ENCODE results near the gene KLHL35.

KLHL35 gene

DNA sequence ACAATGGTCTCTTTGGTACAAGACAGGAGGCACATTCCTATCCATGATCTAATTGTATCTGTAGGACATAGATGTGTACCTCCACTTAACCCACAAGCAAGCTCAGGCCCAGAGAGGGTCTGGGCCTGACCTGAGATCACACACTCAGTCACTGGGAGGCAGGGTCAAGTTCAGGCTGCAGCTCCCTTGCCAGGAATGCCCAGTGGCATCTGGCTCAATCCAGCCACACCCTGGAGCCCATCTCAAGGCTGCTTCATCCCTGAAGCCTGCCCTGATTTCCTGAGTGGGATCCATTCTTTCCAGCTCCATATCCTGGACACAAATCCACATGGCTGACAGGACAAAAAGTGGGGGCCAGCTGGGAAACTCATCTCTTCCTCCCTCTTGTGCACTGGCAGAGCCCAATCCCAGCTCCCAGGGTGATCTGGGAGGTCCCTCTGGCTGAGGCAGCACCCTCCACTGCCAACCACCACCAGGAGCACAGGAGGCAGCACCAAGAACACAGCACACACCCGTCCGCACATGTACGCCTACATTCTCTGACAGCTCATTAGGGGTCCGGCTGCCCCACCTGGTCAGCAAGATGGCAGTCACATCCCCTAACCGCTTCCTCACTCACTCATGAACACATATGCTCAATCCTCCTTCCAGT lies 39.2 kb upstream of the KLHL35 start:
- H3K4me3 ChIP-seq (ENCODE audit: insufficient read depth, low read length, poor library complexity, severe bottlenecking) = no peak overlapping the region
- H3K79me2 ChIP-seq (ENCODE audit: insufficient read depth, low read length) = no peaks in the 10 kb centered on the region
- no peaks in the 10 kb centered on the region for H3F3A ChIP-seq (ENCODE audit: insufficient read depth)
- no peak for TF ChIP-seq EZH2phosphoT487 (conservative IDR thresholded peaks at IDR 0.05; ENCODE audit: low read length)
- TF ChIP-seq, protein P1, sequence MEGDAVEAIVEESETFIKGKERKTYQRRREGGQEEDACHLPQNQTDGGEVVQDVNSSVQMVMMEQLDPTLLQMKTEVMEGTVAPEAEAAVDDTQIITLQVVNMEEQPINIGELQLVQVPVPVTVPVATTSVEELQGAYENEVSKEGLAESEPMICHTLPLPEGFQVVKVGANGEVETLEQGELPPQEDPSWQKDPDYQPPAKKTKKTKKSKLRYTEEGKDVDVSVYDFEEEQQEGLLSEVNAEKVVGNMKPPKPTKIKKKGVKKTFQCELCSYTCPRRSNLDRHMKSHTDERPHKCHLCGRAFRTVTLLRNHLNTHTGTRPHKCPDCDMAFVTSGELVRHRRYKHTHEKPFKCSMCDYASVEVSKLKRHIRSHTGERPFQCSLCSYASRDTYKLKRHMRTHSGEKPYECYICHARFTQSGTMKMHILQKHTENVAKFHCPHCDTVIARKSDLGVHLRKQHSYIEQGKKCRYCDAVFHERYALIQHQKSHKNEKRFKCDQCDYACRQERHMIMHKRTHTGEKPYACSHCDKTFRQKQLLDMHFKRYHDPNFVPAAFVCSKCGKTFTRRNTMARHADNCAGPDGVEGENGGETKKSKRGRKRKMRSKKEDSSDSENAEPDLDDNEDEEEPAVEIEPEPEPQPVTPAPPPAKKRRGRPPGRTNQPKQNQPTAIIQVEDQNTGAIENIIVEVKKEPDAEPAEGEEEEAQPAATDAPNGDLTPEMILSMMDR (IDR thresholded peaks at IDR 0.05; ENCODE audit: insufficient read depth, low read length, poor library complexity, severe bottlenecking) = no peak
- H3K27me3 ChIP-seq (ENCODE audit: low read length) = no peaks in the 10 kb centered on the region
- no peaks in the 10 kb centered on the region for H3K9me2 ChIP-seq (replicated peaks; ENCODE audit: insufficient read depth, low read length)
- H4K20me1 ChIP-seq (ENCODE audit: low read depth, low read length) = no peaks in the 10 kb centered on the region
- H3K9ac ChIP-seq (ENCODE audit: low read length) = no peak overlapping the region
- H3K9me3 ChIP-seq (ENCODE audit: insufficient read depth, low read length) = no peaks in the 10 kb centered on the region
- H2AFZ ChIP-seq (ENCODE audit: low read depth, low read length, severe bottlenecking) = no peak overlapping the region
- no peak overlapping the region for H3K27ac ChIP-seq (ENCODE audit: low read depth, low read length)
- no peaks in the 10 kb centered on the region for H3K36me3 ChIP-seq (ENCODE audit: low read length)
- no peak overlapping the region for H3K4me2 ChIP-seq (ENCODE audit: low read depth, low read length, poor library complexity, severe bottlenecking)

DNA sequence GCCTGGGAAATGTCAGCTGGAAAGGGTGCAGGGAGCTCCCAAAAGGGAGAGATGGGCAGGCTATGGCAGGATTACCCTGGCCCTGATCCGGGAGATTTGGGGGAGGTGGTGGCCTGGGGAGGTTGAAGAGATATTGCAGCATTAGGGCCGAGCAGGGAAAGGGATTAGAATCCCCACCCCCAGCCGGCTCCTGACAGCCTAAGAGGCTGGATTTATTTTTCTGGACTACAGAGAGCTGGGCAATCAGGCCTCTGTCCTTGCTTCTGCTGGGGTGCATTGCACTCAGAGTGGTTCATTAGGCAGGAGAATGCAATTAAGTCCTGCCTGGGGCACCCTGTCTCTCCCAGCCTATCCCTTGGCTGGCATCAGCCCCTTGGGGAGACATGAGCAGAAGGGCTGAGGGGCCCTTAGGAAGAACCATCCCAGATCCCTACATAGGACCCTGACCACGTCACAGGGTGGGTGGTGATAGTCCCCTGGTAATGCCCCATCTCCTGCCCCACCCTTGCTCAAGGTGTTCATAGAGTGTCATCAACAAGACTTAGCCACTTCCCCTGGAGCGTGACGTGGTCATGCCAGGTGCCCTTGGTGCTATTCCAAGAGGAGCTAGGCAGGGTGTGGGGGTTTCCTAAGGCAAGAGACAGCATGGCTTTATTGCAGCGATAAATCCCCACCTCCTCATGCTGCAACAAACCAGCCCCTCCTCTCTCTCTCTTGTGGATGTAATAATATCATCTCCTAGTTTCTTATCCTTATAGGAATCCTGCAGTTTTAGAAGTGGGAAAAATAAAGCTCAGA lies 38.4 kb upstream of the KLHL35 start:
- no peak overlapping the region for H3K27ac ChIP-seq (ENCODE audit: low read depth, low read length)
- H3K9ac ChIP-seq (ENCODE audit: low read length) = no peak overlapping the region
- no peak overlapping the region for H3K4me3 ChIP-seq (ENCODE audit: insufficient read depth, low read length, poor library complexity, severe bottlenecking)
- no peaks in the 10 kb centered on the region for H3K27me3 ChIP-seq (ENCODE audit: low read length)
- TF ChIP-seq, protein P1 (IDR thresholded peaks at IDR 0.05; ENCODE audit: insufficient read depth, low read length, poor library complexity, severe bottlenecking) = no peak
- H3K4me2 ChIP-seq (ENCODE audit: low read depth, low read length, poor library complexity, severe bottlenecking) = no peak overlapping the region
- H4K20me1 ChIP-seq (ENCODE audit: low read depth, low read length) = no peaks in the 10 kb centered on the region
- no peaks in the 10 kb centered on the region for H3K9me2 ChIP-seq (replicated peaks; ENCODE audit: insufficient read depth, low read length)
- H3K9me3 ChIP-seq (ENCODE audit: insufficient read depth, low read length) = no peaks in the 10 kb centered on the region
- H3F3A ChIP-seq (ENCODE audit: insufficient read depth) = no peaks in the 10 kb centered on the region
- H2AFZ ChIP-seq (ENCODE audit: low read depth, low read length, severe bottlenecking) = no peak overlapping the region
- H3K79me2 ChIP-seq (ENCODE audit: insufficient read depth, low read length) = no peaks in the 10 kb centered on the region
- H3K36me3 ChIP-seq (ENCODE audit: low read length) = no peaks in the 10 kb centered on the region

DNA sequence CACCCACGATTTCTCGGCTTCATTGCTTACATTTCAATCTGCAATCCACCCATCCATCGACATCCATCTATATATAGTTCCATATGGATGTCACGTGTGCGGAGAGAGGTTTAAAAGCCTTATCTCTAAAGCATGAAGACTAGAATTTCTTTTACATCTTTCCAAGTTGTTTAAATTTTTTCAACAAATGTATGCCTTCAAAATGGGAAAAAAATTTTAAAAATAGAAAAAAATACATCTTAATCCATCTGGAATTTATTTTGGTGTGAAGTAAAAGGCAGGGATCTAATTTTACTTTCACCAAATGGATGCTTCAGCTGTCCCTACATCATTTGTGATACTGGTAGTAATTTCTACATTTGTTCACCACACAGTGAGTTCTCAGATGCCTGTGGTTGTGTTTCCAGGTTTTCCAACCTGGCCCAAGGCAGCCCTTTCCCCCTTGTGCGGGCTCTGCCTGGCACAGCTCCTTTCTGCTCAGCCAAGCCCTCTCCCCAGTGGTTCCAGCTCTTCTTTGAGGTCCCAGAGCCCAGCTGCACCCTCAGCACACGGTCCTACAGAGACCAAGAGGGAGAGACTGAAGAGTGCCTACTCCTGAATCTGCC lies 37.6 kb upstream of the KLHL35 start:
- Histone ChIP-seq H3K36me3 (ENCODE audit: low read length) (no peaks in the 10 kb centered on the region), H3K4me3 (ENCODE audit: insufficient read depth, low read length, poor library complexity, severe bottlenecking) (no peak overlapping the region), H3K27ac (ENCODE audit: low read depth, low read length) (no peak overlapping the region), H2AFZ (ENCODE audit: low read depth, low read length, severe bottlenecking) (no peak overlapping the region), H3K9me2 (replicated peaks; ENCODE audit: insufficient read depth, low read length) (no peaks in the 10 kb centered on the region), H4K20me1 (ENCODE audit: low read depth, low read length) (no peaks in the 10 kb centered on the region), H3K9me3 (ENCODE audit: insufficient read depth, low read length) (no peaks in the 10 kb centered on the region), H3F3A (ENCODE audit: insufficient read depth) (no peaks in the 10 kb centered on the region), H3K9ac (ENCODE audit: low read length) (no peak overlapping the region), H3K4me2 (ENCODE audit: low read depth, low read length, poor library complexity, severe bottlenecking) (no peak overlapping the region), H3K79me2 (ENCODE audit: insufficient read depth, low read length) (no peaks in the 10 kb centered on the region), H3K27me3 (ENCODE audit: low read length) (no peaks in the 10 kb centered on the region)
- TF ChIP-seq, protein P1 (IDR thresholded peaks at IDR 0.05; ENCODE audit: insufficient read depth, low read length, poor library complexity, severe bottlenecking) = no peak
- no peak for TF ChIP-seq EZH2phosphoT487 (conservative IDR thresholded peaks at IDR 0.05; ENCODE audit: low read length)

Measured in SU-DHL-6 (cell line).